Neural progenitor cell (in vitro differentiated cells): ENCODE measurements around the gene IBA57. TPM values are rescaled to one million over a fixed set of nuclear protein-coding genes. Genes with fewer than 3 reads are reported as not detected.

Experiments used
- DNase-seq: peaks from one replicate; pipeline ENCODE4 v3.0.0-alpha.2; 2016; ENCODE audit warnings: low spot score
- H2AFZ ChIP-seq: fragments of 200-600 bp; sonication (generic); replicated peaks from 2 replicates; pipeline ENCODE4 v1.6.1; 2016; ENCODE audit warnings: antibody characterized with exemption
- H3F3A ChIP-seq: fragments of 200-600 bp; sonication (generic); 2 replicates; pipeline ENCODE4 v1.6.1; 2016; ENCODE audit warnings: antibody characterized with exemption, low read depth
- H3K27ac ChIP-seq: fragments of 200-600 bp; sonication (generic); 2 replicates; pipeline ENCODE4 v1.5.1; 2016; ENCODE audit warnings: mild to moderate bottlenecking
- H3K27me3 ChIP-seq: fragments of 200-600 bp; sonication (generic); 2 replicates; pipeline ENCODE4 v1.6.1; 2016; ENCODE audit warnings: mild to moderate bottlenecking, moderate library complexity
- H3K36me3 ChIP-seq: fragments of 200-600 bp; sonication (generic); 2 replicates; pipeline ENCODE4 v1.5.1; 2016
- H3K4me1 ChIP-seq: fragments of 200-600 bp; sonication (generic); 2 replicates; pipeline ENCODE4 v1.6.1; 2016; ENCODE audit warnings: mixed run types
- H3K4me2 ChIP-seq: fragments of 200-600 bp; sonication (generic); 2 replicates; pipeline ENCODE4 v1.6.1; 2016
- H3K4me3 ChIP-seq: fragments of 200-600 bp; sonication (generic); 2 replicates; pipeline ENCODE4 v1.5.1; 2016
- H3K79me2 ChIP-seq: fragments of 200-600 bp; sonication (generic); 2 replicates; pipeline ENCODE4 v1.6.1; 2016; ENCODE audit warnings: low read depth
- H3K9ac ChIP-seq: fragments of 200-600 bp; sonication (generic); 2 replicates; pipeline ENCODE4 v1.6.1; 2016
- H3K9me3 ChIP-seq: fragments of 200-600 bp; sonication (generic); 2 replicates; pipeline ENCODE4 v1.5.1; 2016; ENCODE audit warnings: low read depth
- H4K20me1 ChIP-seq: fragments of 200-600 bp; sonication (generic); 2 replicates; pipeline ENCODE4 v1.6.1; 2016; ENCODE audit warnings: low read depth
- H3K27ac Mint-ChIP-seq: 3 replicates; pipeline ENCODE4 v1.8.0; 2021; ENCODE audit warnings: mixed read lengths
- H3K27me3 Mint-ChIP-seq: 2 replicates; pipeline ENCODE4 v1.8.0; 2022; ENCODE audit warnings: low read depth, mild to moderate bottlenecking, inconsistent platforms, moderate library complexity, mixed read lengths; ENCODE audit not compliant: insufficient read depth
- H3K36me3 Mint-ChIP-seq: 3 replicates; pipeline ENCODE4 v1.8.0; 2021; ENCODE audit warnings: mixed read lengths
- H3K4me1 Mint-ChIP-seq: 3 replicates; pipeline ENCODE4 v1.8.0; 2021; ENCODE audit warnings: mixed read lengths
- H3K4me3 Mint-ChIP-seq: 3 replicates; pipeline ENCODE4 v1.8.0; 2021; ENCODE audit warnings: mild to moderate bottlenecking, moderate library complexity, mixed read lengths
- H3K9me3 Mint-ChIP-seq: 3 replicates; pipeline ENCODE4 v1.8.0; 2020; ENCODE audit warnings: mixed read lengths
- EZH2 ChIP-seq: fragments of 200-600 bp; sonication (generic); IDR thresholded peaks from 2 replicates; pipeline ENCODE4 v1.6.1; 2017; ENCODE audit warnings: antibody characterized with exemption, mild to moderate bottlenecking, moderate library complexity
- EZH2phosphoT487 ChIP-seq: fragments of 200-600 bp; sonication (generic); IDR thresholded peaks from 2 replicates; pipeline ENCODE4 v1.6.1; 2017; ENCODE audit warnings: antibody characterized with exemption
- total RNA-seq: library from RNA; depleted of rRNA; stranded (reverse); fragments of >200 nt; gene quantifications from 2 replicates; pipeline ENCODE4 v1.2.3, GENCODE V29; 2015; ENCODE audit warnings: low replicate concordance
- TF ChIP-seq, protein P1 (sequence below): fragments of 200-600 bp; sonication (generic); IDR thresholded peaks from 2 replicates; pipeline ENCODE4 v1.5.1; 2017; ENCODE audit warnings: antibody characterized with exemption, mild to moderate bottlenecking

IBA57 gene
- total RNA-seq, 1 donor from 2014 or later = 2.2 TPM

DNA sequence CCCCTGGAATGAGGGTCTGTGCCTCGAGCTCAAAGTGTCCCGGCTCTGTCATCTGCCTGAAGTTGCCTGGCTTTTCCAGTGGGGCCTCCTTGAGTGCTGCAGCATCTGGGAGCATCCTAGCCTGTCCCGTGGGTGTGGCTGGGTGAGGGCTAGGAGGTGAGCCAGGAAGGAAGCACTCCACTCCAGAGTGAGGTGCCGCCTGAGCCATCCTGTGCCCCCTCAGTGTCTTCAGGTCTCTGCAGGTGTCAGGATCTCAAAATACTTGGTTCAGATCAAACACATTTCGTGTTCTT is 11.5 kb downstream of the IBA57 start:
- no peaks in the 10 kb centered on the region for H3K9me3 ChIP-seq
- H4K20me1 ChIP-seq = peaks cover 21% of the 10 kb centered on the region

DNA sequence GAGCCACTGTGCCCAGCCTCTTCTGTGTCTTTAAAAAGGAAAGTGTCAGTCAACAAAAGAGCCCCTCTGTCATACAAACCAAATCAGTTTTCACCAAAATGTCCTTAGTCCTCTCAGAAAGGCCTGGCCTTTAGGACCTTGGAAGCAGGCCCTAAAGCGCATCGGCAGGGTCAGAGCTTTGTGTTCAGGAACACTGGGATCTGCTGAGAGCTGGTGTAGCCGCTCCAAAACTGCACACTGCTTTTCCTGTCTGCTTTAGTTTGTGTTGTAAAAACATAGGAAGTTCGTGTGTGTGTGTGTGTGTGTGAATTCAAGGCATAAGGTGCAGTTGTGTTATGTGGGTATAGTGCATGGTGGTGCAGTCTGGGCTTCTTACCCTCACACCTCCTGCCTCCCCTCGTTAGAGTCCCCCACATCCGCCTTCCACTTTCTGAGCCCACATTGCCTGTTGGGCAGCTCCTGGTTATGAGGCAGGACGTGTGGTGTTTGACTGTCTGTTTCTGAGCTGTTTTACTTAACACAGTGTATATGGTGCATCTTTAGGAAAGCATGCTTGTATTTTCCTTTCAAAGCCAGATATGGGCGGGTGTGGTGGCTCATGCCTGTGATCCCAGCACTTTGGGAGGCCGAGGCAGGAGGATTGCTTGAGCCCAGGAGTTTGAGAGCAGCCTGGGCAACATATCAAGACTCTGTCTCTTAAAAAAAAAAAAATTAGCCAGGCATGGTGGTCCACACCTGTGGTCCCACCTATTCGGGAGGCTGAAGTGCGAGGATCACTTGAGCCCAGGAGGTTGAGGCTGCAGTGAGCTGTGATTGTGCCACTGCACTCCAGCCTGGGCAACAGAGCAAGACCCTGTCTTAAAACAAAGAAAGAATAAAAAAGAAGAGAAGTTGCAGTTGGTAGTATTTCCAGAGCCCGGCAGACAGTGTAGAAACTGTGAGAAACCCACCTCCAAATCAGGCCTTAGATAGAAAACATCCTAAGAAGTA is 12.4 kb downstream of the IBA57 start:
- H3K9me3 ChIP-seq = no peaks in the 10 kb centered on the region
- H3K27me3 Mint-ChIP-seq = peaks cover 2% of the 10 kb centered on the region
- no peak overlapping the region for H3K9ac ChIP-seq
- H3K4me3 Mint-ChIP-seq = no peak overlapping the region
- no peak overlapping the region for H3K27ac Mint-ChIP-seq
- H4K20me1 ChIP-seq = peaks cover 12% of the 10 kb centered on the region
- H3K4me1 Mint-ChIP-seq = no peaks in the 10 kb centered on the region
- no peak overlapping the region for H3K4me3 ChIP-seq
- H3F3A ChIP-seq = no peaks in the 10 kb centered on the region
- TF ChIP-seq EZH2phosphoT487 (no peak), EZH2 (no peak)
- TF ChIP-seq, protein P1, sequence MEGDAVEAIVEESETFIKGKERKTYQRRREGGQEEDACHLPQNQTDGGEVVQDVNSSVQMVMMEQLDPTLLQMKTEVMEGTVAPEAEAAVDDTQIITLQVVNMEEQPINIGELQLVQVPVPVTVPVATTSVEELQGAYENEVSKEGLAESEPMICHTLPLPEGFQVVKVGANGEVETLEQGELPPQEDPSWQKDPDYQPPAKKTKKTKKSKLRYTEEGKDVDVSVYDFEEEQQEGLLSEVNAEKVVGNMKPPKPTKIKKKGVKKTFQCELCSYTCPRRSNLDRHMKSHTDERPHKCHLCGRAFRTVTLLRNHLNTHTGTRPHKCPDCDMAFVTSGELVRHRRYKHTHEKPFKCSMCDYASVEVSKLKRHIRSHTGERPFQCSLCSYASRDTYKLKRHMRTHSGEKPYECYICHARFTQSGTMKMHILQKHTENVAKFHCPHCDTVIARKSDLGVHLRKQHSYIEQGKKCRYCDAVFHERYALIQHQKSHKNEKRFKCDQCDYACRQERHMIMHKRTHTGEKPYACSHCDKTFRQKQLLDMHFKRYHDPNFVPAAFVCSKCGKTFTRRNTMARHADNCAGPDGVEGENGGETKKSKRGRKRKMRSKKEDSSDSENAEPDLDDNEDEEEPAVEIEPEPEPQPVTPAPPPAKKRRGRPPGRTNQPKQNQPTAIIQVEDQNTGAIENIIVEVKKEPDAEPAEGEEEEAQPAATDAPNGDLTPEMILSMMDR = no peak
- H3K9me3 Mint-ChIP-seq = no peaks in the 10 kb centered on the region
- H3K36me3 Mint-ChIP-seq = peaks cover 2% of the 10 kb centered on the region
- no peak for DNase-seq
- H3K4me1 ChIP-seq = peaks cover 4% of the 10 kb centered on the region
- no peaks in the 10 kb centered on the region for H3K27me3 ChIP-seq
- H3K27ac ChIP-seq = no peak overlapping the region
- H2AFZ ChIP-seq = no peak overlapping the region
- no peaks in the 10 kb centered on the region for H3K36me3 ChIP-seq
- no peak overlapping the region for H3K4me2 ChIP-seq
- peaks cover 11% of the 10 kb centered on the region for H3K79me2 ChIP-seq

More for the DNA sequence above, 11.5 kb downstream of the IBA57 start:
- H3K9ac ChIP-seq = no peak overlapping the region
- peaks cover 2% of the 10 kb centered on the region for H3K36me3 Mint-ChIP-seq
- no peak overlapping the region for H2AFZ ChIP-seq
- no peaks in the 10 kb centered on the region for H3K27me3 ChIP-seq
- H3K4me2 ChIP-seq = no peak overlapping the region
- no peak overlapping the region for H3K4me3 ChIP-seq
- H3K4me1 Mint-ChIP-seq = no peaks in the 10 kb centered on the region
- H3K27me3 Mint-ChIP-seq = peaks cover 2% of the 10 kb centered on the region
- TF ChIP-seq, protein P1 = no peak
- TF ChIP-seq EZH2phosphoT487 = no peak
- no peak for TF ChIP-seq EZH2
- no peak for DNase-seq
- H3K27ac ChIP-seq = no peak overlapping the region
- no peaks in the 10 kb centered on the region for H3K9me3 Mint-ChIP-seq
- peaks cover 4% of the 10 kb centered on the region for H3K4me1 ChIP-seq
- no peak overlapping the region for H3K4me3 Mint-ChIP-seq
- H3K27ac Mint-ChIP-seq = no peak overlapping the region
- peaks cover 11% of the 10 kb centered on the region for H3K79me2 ChIP-seq
- H3K36me3 ChIP-seq = no peaks in the 10 kb centered on the region
- no peaks in the 10 kb centered on the region for H3F3A ChIP-seq

DNA sequence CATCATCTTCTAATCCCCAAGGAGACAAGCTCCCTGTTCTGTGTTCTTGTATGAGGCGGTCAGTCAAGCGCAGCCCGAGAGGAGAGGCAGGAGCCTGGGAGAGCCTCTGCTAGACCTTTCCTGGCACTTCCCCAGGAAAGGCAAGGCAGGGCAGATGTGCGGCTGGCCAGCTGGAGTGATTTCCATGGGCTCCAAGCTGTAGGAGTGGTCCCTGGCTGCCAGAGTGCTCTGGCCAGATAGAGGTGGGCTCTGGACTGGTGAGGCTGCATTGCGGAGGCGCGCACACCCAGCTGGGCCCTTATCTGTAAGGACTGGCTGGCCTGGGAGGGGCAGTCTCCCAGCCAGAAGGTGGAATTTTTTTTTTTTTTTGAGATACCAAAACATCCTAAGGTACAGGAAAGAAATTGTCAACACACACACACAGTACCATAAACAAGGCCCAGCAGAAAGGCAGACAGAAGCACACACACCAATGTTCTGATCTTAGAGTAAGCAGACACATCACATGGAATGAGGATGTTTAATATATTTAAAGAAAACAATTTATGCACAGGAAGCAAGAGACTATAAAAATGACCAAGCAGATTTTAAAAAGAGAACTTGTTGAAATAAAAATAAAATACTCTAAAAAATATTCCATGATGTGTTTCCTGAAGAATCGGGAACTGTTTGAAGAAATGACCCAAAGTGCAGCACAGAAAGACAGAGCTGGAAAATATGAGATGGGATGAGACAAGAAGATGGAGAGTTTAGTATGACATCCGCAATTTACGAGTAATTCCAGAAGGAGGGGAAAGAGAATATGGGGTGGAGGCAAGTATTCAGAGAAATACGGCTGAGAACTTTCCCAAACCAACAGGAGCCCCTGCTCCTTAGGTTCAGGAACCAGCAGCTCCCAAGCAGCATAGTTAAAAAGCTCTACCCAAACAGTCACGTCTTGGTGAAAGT is 13.4 kb downstream of the IBA57 start:
- peaks cover 7% of the 10 kb centered on the region for H3K4me1 Mint-ChIP-seq
- Histone ChIP-seq H3K27ac (no peak overlapping the region), H3F3A (no peaks in the 10 kb centered on the region), H3K9ac (no peak overlapping the region), H3K4me1 (no peaks in the 10 kb centered on the region), H4K20me1 (peaks cover 4% of the 10 kb centered on the region), H3K36me3 (no peaks in the 10 kb centered on the region), H3K4me3 (no peak overlapping the region), H3K27me3 (no peaks in the 10 kb centered on the region), H3K79me2 (peaks cover 7% of the 10 kb centered on the region), H3K9me3 (no peaks in the 10 kb centered on the region), H2AFZ (no peak overlapping the region), H3K4me2 (no peak overlapping the region)
- H3K4me3 Mint-ChIP-seq = no peak overlapping the region
- H3K27ac Mint-ChIP-seq = no peak overlapping the region
- peaks cover 2% of the 10 kb centered on the region for H3K36me3 Mint-ChIP-seq
- TF ChIP-seq EZH2 = no peak
- TF ChIP-seq EZH2phosphoT487 = no peak
- TF ChIP-seq, protein P1 = no peak
- no peaks in the 10 kb centered on the region for H3K9me3 Mint-ChIP-seq
- H3K27me3 Mint-ChIP-seq = peaks cover 2% of the 10 kb centered on the region
- no peak for DNase-seq
